Caco-2 (cell line): ENCODE data around the gene RAP1GAP2. TPM values are rescaled to one million over a fixed set of nuclear protein-coding genes. Genes with fewer than 3 reads are reported as not detected.
A peak's percentile ranks its signal among the peaks of the same experiment; 100 is the strongest.

ENCODE experiments used
- BruUV-seq: library from RNA; stranded (reverse); fragments of 400-500 nt; replicated peaks from 2 replicates; lab custom pipeline; 2021; lab: Mats Ljungman, UMichigan
- CTCF ChIA-PET: fragments of 300-600 bp; sonication (Branson Sonifier 250); formaldehyde crosslinking; loops from one replicate; lab custom pipeline; 2022; ENCODE audit warnings: antibody characterized with exemption; lab: Charles Lee
- POLR2A ChIA-PET: fragments of 300-600 bp; sonication (Branson Sonifier 250); formaldehyde crosslinking; loops from one replicate; lab custom pipeline; 2022; ENCODE audit warnings: antibody characterized with exemption; lab: Charles Lee
- DNase-seq, 2 experiments: peaks; one replicate each; pipeline versions ENCODE4 v3.0.0 to v3.0.0-alpha.2; 2020 to 2022
- H3K27me3 ChIP-seq: replicated peaks from 2 replicates; pipeline ENCODE4 v1.6.0; 2011; ENCODE audit warnings: low read length; ENCODE audit not compliant: control insufficient read depth, insufficient read depth
- H3K36me3 ChIP-seq: 2 replicates; pipeline ENCODE4 v1.5.1; 2011; ENCODE audit warnings: low read length; ENCODE audit not compliant: control insufficient read depth, insufficient read depth
- H3K4me1 ChIP-seq: fragments of 250-450 bp; sonication (Bioruptor Pico); 2 replicates; pipeline ENCODE4 v1.5.1; 2020; ENCODE audit warnings: mild to moderate bottlenecking
- H3K4me3 ChIP-seq: 2 replicates; pipeline ENCODE4 v1.5.1; 2011; ENCODE audit warnings: low read depth, mild to moderate bottlenecking, control low read depth, low read length
- H3K9me3 ChIP-seq: fragments of 250-450 bp; sonication (Bioruptor Pico); 2 replicates; pipeline ENCODE4 v1.5.1; 2020; ENCODE audit warnings: mild to moderate bottlenecking, moderate library complexity
- H3K27ac Mint-ChIP-seq: one replicate; pipeline ENCODE4 v1.8.0; 2022; ENCODE audit warnings: mixed read lengths; ENCODE audit not compliant: unreplicated experiment
- H3K27me3 Mint-ChIP-seq: one replicate; pipeline ENCODE4 v1.8.0; 2022; ENCODE audit warnings: mixed read lengths; ENCODE audit not compliant: insufficient read depth, unreplicated experiment
- H3K36me3 Mint-ChIP-seq: one replicate; pipeline ENCODE4 v1.8.0; 2022; ENCODE audit warnings: mild to moderate bottlenecking, mixed read lengths; ENCODE audit not compliant: insufficient read depth, unreplicated experiment
- H3K4me1 Mint-ChIP-seq: one replicate; pipeline ENCODE4 v1.8.0; 2022; ENCODE audit warnings: low read depth, mixed read lengths; ENCODE audit not compliant: unreplicated experiment
- H3K4me3 Mint-ChIP-seq: one replicate; pipeline ENCODE4 v1.8.0; 2022; ENCODE audit warnings: mild to moderate bottlenecking, moderate library complexity, mixed read lengths; ENCODE audit not compliant: unreplicated experiment
- H3K9me3 Mint-ChIP-seq: one replicate; pipeline ENCODE4 v1.8.0; 2022; ENCODE audit warnings: mixed read lengths; ENCODE audit not compliant: unreplicated experiment
- CTCF ChIP-seq, 2 experiments: fragments of 200-600 bp in 1 of 2; IDR thresholded peaks; 1 replicate in 1 of 2; 2 replicates in 1 of 2; pipeline versions ENCODE4 v1.5.1 to v1.8.0; 2011 to 2022; ENCODE audit warnings: antibody characterized with exemption in 1 of 2, control low read depth in 1 of 2, inconsistent platforms in 1 of 2, low read depth in 1 of 2, low read length in 1 of 2, mild to moderate bottlenecking in 1 of 2, moderate library complexity in 1 of 2; ENCODE audit not compliant: insufficient read depth in 1 of 2, severe bottlenecking in 1 of 2, unreplicated experiment in 1 of 2
- intact Hi-C: fragments of 100-400 bp; cut with micrococcal nuclease; formaldehyde crosslinking; loops from one replicate; pipeline ENCODE4 v1.10.0; 2022; ENCODE audit not compliant: unreplicated experiment
- total RNA-seq: library from RNA; stranded (reverse); gene quantifications from 2 replicates; pipeline ENCODE4 v1.2.3, GENCODE V29; 2022

RAP1GAP2 gene
- total RNA-seq, 1 experiment from 2014 or later: 45.3 TPM

GRCh38 chr17:2854143-2855055 is 58.2 kb downstream of the RAP1GAP2 start:
- Histone ChIP-seq H3K9me3 (no peaks in the 10 kb centered on the region), H3K4me1 (peaks cover 30% of the 10 kb centered on the region), H3K4me3 (peak overlapping the region; percentile 81), H3K36me3 (no peaks in the 10 kb centered on the region), H3K27me3 (no peaks in the 10 kb centered on the region)
- Mint-ChIP-seq H3K9me3 (no peaks in the 10 kb centered on the region), H3K27ac (peak overlapping the region; percentile 69), H3K27me3 (no peaks in the 10 kb centered on the region), H3K4me1 (no peaks in the 10 kb centered on the region), H3K36me3 (no peaks in the 10 kb centered on the region), H3K4me3 (peak overlapping the region; percentile 89)
- peak in 1 of 2 experiments; percentile 46 for DNase-seq
- ChIA-PET CTCF (interaction anchor here (0.9 to 2.7 kb wide), 4 partner anchors 10 to 158 kb away, joined by 3 to 11 read pairs (median 7); no protein-coding TSS in a partner anchor), POLR2A (interaction anchor here (0.5 to 0.7 kb wide), 3 partner anchors 19 to 121 kb away, joined by 3 to 11 read pairs (median 4); no protein-coding TSS in a partner anchor)
- no TSS peak for BruUV-seq
- intact Hi-C loops: loop anchor here (2.0 to 5.0 kb wide), 2 partner anchors 20 to 48 kb away; no protein-coding TSS in a partner anchor
- TF ChIP-seq CTCF (IDR thresholded peaks at IDR 0.05; ENCODE audit: insufficient read depth in 1 of 2, low read depth in 1 of 2, low read length in 1 of 2, severe bottlenecking in 1 of 2, unreplicated experiment in 1 of 2): no peak

- Mint-ChIP-seq H3K27me3 (no peaks in the 10 kb centered on the region), H3K27ac (peak overlapping the region; percentile 69), H3K9me3 (no peaks in the 10 kb centered on the region), H3K36me3 (peaks cover 5% of the 10 kb centered on the region), H3K4me1 (peaks cover 2% of the 10 kb centered on the region), H3K4me3 (peak overlapping the region; percentile 89)
- Histone ChIP-seq H3K4me1 (peaks cover 30% of the 10 kb centered on the region), H3K27me3 (no peaks in the 10 kb centered on the region), H3K36me3 (no peaks in the 10 kb centered on the region), H3K4me3 (peak overlapping the region; percentile 81), H3K9me3 (no peaks in the 10 kb centered on the region)
- POLR2A ChIA-PET: interaction anchor here (0.5 to 0.7 kb wide), 3 partner anchors 18 to 120 kb away, joined by 3 to 11 read pairs (median 4); no protein-coding TSS in a partner anchor
- no peak for TF ChIP-seq CTCF (IDR thresholded peaks at IDR 0.05; ENCODE audit: insufficient read depth in 1 of 2, low read depth in 1 of 2, low read length in 1 of 2, severe bottlenecking in 1 of 2, unreplicated experiment in 1 of 2)
- no TSS peak for BruUV-seq
- no peak for DNase-seq
- intact Hi-C loops: loop anchor here (2.0 kb wide), 1 partner anchor 20 kb away; no protein-coding TSS in a partner anchor
- CTCF ChIA-PET: interaction anchor here (0.9 to 2.7 kb wide), 3 partner anchors 19 to 158 kb away, joined by 6 to 11 read pairs (median 8); no protein-coding TSS in a partner anchor
These were observed 58.9 kb downstream of the RAP1GAP2 start for GRCh38 chr17:2855063-2855600.

DNA sequence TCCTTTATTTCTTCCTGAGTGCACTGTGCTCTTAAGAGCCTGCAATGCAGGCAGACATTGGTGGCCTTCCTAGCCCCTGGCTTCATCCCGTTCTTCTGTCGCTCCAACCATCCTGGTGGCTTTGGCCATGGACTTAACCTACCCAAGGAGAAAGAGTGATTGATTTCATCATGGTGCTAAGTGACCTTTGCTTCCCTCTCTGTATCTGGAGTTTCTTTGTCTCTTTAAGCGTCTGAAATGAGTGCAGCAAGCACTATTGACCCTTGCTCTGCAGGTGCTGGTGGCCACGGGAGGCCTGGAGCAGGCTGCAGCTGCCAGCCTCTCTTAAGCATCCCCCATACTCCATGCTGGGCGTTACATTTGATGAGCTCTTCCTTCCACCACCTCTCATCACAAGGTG is 60.5 kb downstream of the RAP1GAP2 start:
- BruUV-seq: no TSS peak
- no peaks in the 10 kb centered on the region for H3K27me3 Mint-ChIP-seq
- no peak overlapping the region for H3K4me3 Mint-ChIP-seq
- CTCF ChIA-PET: interaction anchor here (1.1 kb wide), 1 partner anchor 74 kb away, joined by 3 read pairs; no protein-coding TSS in a partner anchor
- Histone ChIP-seq H3K36me3 (no peaks in the 10 kb centered on the region), H3K4me1 (peaks cover 30% of the 10 kb centered on the region), H3K4me3 (no peak overlapping the region), H3K27me3 (no peaks in the 10 kb centered on the region), H3K9me3 (no peaks in the 10 kb centered on the region)
- peak overlapping the region; percentile 7 for H3K27ac Mint-ChIP-seq
- peaks cover 10% of the 10 kb centered on the region for H3K36me3 Mint-ChIP-seq
- intact Hi-C loops: no loop called here
- peaks cover 12% of the 10 kb centered on the region for H3K4me1 Mint-ChIP-seq
- no peak for TF ChIP-seq CTCF (IDR thresholded peaks at IDR 0.05; ENCODE audit: insufficient read depth in 1 of 2, low read depth in 1 of 2, low read length in 1 of 2, severe bottlenecking in 1 of 2, unreplicated experiment in 1 of 2)
- POLR2A ChIA-PET: no interaction called here
- H3K9me3 Mint-ChIP-seq: no peaks in the 10 kb centered on the region
- DNase-seq: no peak
